ENCODE results near the gene NDUFA7. TPM values are rescaled to one million over a fixed set of nuclear protein-coding genes. Genes with fewer than 3 reads are reported as not detected.
"Not testable (repeated sequence)": the region's sequence is repeated elsewhere in the genome, so short reads cannot be mapped to it uniquely, and the experiment has no call there.

Gene NDUFA7
- total RNA-seq, 2 donors from 2014 or later, result 42.6 to 51.3 TPM

DNA sequence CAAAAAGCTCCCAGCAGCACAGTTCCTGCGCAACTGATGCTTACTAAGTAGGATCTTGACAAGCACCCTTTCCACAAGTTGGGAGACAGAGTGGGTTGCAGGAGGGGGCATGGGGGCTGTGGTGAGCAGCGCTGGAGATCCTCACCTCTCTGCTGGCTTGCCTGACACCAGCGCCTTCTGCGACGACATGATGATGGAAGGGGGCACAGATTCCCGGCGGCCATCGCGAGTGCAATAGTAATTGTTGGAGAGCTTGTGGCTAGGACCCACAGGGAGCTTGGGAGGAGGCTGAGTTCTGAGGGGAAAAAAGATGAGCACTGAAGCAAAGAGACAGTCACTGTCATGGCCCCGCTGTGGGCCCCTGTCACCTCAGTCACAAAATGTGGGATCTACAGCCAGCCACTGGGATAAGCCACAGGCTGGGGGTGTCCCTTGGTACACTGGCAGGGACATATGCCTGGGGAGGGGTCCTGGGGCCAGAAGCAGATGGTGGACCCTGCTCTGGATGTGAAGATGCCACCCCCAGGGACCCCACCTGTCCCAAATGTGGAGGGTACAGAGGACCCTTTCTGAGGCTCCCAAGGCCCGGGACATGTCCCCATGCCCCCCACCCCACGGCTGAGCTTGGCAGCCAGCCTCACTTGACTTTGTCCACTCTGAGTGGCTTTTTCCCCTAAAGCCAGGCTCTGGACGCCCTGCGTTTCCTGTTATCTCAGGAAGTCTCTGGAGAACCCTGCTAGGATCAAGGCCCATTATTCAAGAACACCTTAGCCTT lies 4.6 kb downstream of the NDUFA7 start:
- no peak overlapping the region for H3K27ac Mint-ChIP-seq
- peaks cover 5% of the 10 kb centered on the region for H3K4me1 Mint-ChIP-seq
- no peak overlapping the region for H3K4me3 Mint-ChIP-seq
- H3K27me3 Mint-ChIP-seq, result no peaks in the 10 kb centered on the region
- peaks cover 78% of the 10 kb centered on the region for H3K36me3 Mint-ChIP-seq (ENCODE audit: low read depth)
- no peaks in the 10 kb centered on the region for H3K9me3 Mint-ChIP-seq
- no peak for ATAC-seq (replicated peaks)

DNA sequence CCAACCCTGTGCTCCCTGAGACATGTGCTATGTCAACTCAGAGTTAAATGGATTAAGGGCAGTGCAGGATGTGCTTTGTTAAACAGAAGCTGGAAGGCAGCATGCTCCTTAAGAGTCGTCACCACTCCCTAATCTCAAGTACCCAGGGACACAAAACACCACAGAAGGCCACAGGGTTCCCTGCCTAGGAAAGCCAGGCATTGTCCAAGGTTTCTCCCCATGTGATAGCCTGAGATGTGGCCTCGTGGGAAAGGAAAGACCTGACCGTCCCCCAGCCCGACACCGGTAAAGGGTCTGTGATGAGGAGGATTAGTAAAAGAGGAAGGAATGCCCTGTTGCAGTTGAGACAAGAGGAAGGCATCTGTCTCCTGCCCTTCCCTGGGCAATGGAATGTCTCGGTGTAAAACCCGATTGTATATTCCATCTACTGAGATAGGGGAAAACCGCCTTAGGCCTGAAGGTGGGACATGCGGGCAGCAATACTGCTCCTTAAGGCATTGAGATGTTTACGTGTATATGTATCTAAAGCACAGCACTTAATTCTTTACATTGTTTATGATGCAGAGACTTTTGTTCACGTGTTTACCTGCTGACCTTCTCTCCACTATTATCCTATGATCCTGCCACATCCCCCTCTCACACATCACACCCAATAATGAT lies 6.1 kb downstream of the NDUFA7 start:
- H3K4me1 Mint-ChIP-seq; H3K27ac Mint-ChIP-seq; H3K9me3 Mint-ChIP-seq; H3K4me3 Mint-ChIP-seq; ATAC-seq (replicated peaks); H3K27me3 Mint-ChIP-seq: not testable (repeated sequence)
- H3K36me3 Mint-ChIP-seq (ENCODE audit: low read depth), result peaks cover 78% of the 10 kb centered on the region

DNA sequence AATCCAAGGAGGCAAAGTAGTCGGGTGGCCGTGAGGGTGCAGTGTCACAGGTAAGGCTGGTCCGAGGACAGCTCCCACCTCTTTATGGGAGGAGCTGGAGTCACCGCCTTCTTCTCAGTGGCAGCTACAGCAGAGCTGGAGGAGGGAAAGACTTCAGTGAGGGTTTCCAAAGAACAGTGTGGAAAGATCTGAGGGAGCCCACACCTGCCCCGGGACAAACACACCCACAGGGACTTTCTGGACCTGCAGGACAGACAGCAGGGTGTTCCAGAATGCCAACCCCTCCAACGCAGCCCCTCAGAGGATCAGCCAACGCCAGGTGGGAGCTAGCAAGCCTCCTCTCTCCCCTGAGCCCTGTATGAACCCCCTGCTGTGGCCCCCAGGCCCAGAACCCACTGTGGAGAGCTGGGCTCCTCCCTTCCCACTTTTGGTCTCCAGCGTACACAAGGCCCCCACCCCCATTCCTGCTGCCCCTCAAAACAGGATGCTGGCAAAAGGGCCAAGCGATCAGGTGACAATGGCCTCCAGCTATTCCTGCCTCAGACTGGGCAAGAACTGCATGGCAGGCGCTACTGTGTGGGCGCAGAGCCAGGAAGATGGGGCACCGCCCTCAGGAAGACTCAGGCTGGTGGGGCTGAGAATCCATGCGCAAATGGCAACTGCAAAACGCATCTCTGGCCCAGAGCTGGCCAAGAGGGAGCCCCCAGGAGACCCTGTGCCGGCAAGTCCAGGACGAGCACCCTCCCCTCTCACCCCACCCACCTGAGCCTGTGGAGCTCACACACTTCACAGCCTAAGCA lies 9.5 kb downstream of the NDUFA7 start:
- H3K9me3 Mint-ChIP-seq, result no peaks in the 10 kb centered on the region
- H3K27me3 Mint-ChIP-seq, result no peaks in the 10 kb centered on the region
- H3K36me3 Mint-ChIP-seq (ENCODE audit: low read depth), result peaks cover 95% of the 10 kb centered on the region
- no peak overlapping the region for H3K4me3 Mint-ChIP-seq
- no peak for ATAC-seq (replicated peaks)
- H3K4me1 Mint-ChIP-seq, result peaks cover 6% of the 10 kb centered on the region
- no peak overlapping the region for H3K27ac Mint-ChIP-seq

DNA sequence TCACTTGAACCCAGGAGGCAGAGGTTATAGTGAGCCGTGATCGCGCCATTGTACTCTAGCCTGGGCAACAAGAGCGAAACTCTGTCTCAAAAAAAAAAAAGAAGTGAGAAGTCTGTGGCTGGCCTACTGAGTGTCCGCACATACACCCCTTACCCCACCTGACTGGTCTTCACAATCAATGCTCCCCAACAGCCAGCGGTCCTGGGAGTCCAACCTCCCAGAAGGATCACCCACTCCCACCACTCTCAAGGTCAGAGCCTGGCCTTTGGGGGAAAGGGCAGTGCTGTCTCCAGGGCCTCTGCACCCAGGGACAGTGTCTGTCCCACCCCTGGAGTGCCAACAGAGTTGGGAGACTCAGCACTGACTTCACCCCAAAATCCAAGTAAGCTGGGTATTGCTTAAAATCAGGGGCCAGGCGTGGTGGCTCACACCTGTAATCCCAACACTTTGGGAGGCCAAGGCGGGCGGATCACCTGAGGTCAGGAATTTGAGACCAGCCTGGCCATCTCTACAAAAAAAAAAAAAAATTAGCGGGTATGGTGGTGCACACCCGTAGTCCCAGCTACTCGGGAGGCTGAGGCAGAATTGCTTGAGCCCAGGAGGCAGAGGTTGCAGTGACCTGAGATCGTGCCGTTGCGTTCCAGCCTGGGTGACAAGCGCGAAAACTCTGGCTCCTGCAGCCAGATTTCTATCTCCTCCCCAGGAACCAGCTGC lies 10.7 kb downstream of the NDUFA7 start:
- no peaks in the 10 kb centered on the region for H3K9me3 Mint-ChIP-seq
- no peak for ATAC-seq (replicated peaks)
- H3K36me3 Mint-ChIP-seq (ENCODE audit: low read depth), result peaks cover 93% of the 10 kb centered on the region
- no peak overlapping the region for H3K27ac Mint-ChIP-seq
- H3K4me1 Mint-ChIP-seq, result peaks cover 6% of the 10 kb centered on the region
- H3K4me3 Mint-ChIP-seq, result no peak overlapping the region
- H3K27me3 Mint-ChIP-seq, result no peaks in the 10 kb centered on the region

DNA sequence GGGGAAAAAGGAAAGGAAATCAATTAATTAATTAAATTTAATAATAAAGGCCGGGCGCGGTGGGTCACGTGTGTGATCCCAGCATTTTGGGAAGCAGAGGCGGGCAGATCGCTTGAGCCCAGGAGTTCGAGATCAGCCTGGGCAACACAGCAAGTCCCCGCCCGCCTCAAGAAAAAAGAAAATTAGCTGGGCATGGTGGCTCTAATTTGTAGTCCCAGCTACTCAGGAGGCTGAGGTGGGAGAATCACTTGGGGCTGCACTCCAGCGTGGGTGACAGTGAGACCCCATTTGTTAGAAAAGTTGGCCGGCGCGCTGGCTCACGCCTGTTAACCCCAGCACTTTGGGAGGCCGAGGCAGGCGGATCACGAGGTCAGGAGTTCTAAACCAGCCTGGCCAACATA lies 12.3 kb downstream of the NDUFA7 start:
- Mint-ChIP-seq H3K27me3 (no peaks in the 10 kb centered on the region), H3K27ac (peak overlapping the region; percentile 87), H3K4me1 (peaks cover 6% of the 10 kb centered on the region), H3K4me3 (peak overlapping the region; percentile 77), H3K36me3 (ENCODE audit: low read depth) (peaks cover 88% of the 10 kb centered on the region), H3K9me3 (no peaks in the 10 kb centered on the region)
- no peak for ATAC-seq (replicated peaks)

DNA sequence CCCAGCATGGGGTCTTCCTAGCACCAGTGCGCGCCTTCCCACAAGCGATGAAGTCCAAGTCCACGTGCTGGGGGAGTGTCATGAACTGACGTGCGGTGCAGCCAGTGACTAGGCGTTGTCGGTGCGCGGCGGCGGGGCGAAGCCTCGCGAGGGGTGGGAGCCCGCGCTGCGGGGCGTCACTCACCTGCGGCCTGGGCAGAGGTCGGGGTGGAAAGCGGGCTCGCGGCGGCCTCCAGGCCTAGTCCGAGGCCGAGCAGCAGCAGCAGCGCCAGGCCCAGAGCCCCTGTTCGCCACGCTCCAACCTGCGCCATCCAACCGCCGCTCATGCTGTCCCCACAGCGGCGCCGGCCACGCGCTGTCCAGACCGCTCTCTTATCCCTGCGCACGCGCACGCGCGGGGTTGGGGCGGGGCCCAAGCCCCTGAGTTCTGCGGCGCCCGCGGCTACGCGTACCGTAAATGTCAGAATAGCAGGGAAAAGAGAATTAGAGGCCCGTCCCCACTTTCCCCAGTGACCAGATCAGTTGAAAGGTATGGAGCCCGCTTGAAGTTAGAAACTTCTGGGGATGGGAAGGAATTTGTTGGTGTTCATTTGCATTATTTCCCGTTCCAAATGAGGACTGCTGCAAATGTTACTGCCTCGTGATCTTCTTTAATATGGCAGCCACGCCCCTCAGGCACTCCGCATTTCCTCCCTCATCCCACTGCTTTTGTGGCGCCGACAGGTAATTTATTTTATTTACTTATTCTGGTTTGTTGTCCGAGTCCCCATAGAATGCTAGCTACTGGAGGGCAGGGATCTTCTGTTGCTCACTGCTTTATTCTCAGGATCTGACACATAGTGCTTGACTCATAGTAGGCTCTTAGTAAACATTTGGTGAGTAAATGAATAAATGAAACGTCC lies 13.0 kb downstream of the NDUFA7 start, which contains the start of gene CD320:
Gene CD320 (minus strand): TSS at position 394 of the 902 bp plus-strand sequence. CDS start 68 bp downstream, at position 326.
- Mint-ChIP-seq H3K4me3 (peak within 1 kb of the TSS; percentile 77), H3K36me3 (ENCODE audit: low read depth) (peaks cover 88% of the 10 kb centered on the region), H3K27me3 (no peaks in the 10 kb centered on the region), H3K4me1 (peaks cover 6% of the 10 kb centered on the region), H3K27ac (peak within 1 kb of the TSS; percentile 87), H3K9me3 (no peaks in the 10 kb centered on the region)
- ATAC-seq (replicated peaks), result peak; percentile 94

DNA sequence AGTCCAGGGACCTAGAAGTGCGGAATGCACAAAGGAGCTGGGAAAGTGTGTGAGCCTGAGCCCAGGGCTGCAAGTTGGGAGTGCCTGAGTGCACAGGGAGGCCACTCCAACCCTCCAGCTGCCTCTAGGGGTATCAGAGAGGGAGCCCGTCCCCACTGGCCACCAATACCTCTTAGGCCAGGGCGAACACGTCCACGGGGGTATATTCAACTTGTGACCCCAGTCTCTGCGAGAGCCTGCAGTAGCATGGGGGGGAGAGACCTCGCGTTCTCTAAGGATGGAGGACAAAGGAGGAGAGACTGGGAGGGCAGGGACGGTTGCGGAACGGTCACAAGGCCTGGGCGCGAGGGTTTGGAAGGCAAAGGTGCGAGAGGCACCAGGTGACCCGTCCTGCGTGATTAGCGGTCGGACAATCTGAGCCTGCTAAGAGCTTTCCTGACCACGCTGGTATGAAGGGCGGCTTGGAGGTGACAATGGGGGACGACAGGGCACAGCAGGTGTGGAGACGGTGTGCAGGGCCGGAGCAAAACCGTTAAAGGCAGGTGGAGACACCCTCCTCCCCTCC lies 13.7 kb downstream of the NDUFA7 start:
- ATAC-seq (replicated peaks), result no peak
- Mint-ChIP-seq H3K36me3 (ENCODE audit: low read depth) (peaks cover 89% of the 10 kb centered on the region), H3K27me3 (no peaks in the 10 kb centered on the region), H3K27ac (peak overlapping the region; percentile 87), H3K4me3 (peak overlapping the region; percentile 77), H3K4me1 (peaks cover 6% of the 10 kb centered on the region), H3K9me3 (no peaks in the 10 kb centered on the region)

DNA sequence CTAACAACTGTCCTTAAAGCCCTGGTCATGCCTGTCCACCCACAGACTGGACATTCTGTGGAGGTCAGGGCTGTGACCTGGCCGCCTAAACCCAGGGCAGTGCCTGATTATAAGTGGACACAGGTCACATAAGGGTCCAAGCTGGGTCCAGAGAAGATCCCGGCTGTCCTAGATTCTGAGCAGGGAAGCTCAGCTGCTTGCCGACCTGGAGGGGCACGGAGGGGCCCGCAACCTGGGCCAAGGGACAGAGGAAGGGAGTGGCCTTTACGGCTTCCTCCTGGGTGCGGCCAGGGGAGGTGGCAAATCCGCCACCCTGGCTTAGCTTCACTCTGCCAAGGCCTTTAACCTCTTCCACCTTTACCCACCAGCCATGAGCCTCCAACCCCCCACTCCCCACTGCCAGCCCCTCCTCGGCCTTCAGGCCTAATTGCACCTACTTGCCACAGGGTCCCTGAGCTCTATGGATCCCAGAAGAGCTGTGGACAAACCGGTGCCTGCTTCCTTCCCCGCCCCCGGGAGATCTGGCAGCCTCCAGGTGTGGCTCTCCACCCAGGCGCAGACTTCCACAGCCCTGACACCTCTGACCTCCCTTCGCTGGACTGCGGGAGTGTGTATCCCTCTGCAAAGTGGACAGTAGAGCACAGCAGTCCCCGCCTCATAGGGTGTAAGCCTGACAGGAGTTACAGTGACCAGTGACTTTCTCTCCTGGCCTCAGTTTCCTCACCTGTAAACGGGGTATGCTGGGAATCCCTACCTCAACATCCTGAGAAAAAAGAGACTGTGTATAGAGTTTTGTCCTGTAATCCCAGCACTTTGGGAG lies 14.7 kb downstream of the NDUFA7 start:
- Mint-ChIP-seq H3K27me3 (no peaks in the 10 kb centered on the region), H3K9me3 (no peaks in the 10 kb centered on the region), H3K36me3 (ENCODE audit: low read depth) (peaks cover 89% of the 10 kb centered on the region), H3K4me3 (peak overlapping the region; percentile 77), H3K4me1 (peaks cover 6% of the 10 kb centered on the region), H3K27ac (peak overlapping the region; percentile 87)
- no peak for ATAC-seq (replicated peaks)

DNA sequence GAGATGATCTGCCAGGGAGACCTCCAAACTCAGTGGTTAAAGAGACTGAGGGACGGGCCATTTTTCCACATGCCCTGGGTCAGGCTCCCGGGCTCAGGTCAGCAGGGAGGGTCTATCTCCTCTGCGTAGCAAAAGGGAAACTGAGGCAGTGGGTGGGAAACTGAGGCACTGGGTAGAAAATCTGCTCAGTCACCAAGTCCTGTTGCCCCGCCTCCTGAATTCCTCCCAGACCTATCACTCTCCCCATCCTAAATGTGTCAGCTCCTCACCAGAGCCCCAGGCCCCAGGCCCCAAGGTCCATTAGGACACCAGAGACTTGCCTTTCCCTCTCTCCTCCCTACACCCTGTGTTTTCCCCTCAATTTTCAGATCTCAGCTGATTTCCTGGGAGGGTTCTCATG lies 15.4 kb downstream of the NDUFA7 start:
- Mint-ChIP-seq H3K4me3 (peak overlapping the region; percentile 77), H3K27me3 (no peaks in the 10 kb centered on the region)

DNA sequence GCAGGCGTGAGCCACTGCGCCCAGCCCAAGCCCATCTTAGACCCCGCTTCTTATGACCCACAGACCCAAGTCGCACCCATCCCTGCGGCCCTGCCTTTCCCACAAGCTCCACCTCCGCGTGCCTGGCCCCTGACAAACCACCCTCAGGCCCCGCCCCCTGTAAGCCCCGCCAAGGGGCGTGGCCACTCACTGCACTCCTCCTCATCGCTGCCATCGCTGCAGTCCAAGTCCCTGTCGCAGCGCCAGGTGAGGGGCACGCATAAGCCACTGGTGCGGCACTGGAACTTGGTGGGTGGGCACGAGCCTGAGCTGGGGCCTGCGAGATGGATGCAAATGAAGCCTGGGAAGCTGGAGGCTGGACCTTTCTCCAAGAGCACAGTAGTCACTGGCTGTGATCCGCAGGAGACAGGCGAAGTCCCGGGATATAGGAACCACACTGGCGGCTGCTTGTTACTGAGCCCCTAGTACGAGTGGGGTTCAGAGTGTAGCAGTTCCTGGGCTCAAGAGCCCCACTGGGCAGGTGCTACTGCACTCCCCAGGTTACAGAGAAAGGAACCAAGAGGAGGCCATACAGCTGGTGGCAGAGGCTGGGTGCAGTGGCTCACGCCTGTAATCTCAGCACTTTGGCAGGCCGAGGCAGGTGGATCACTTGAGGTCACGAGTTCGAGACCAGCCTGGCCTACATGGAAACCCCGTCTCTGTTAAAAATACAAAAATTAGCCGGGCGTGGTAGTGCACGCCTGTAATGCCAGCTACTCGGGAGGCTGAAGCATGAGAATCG lies 16.1 kb downstream of the NDUFA7 start:
- Mint-ChIP-seq H3K27me3 (no peaks in the 10 kb centered on the region), H3K4me1 (peaks cover 6% of the 10 kb centered on the region), H3K27ac (no peak overlapping the region), H3K4me3 (no peak overlapping the region), H3K36me3 (ENCODE audit: low read depth) (peaks cover 75% of the 10 kb centered on the region), H3K9me3 (no peaks in the 10 kb centered on the region)
- no peak for ATAC-seq (replicated peaks)

More for the DNA sequence above, 15.4 kb downstream of the NDUFA7 start:
- Mint-ChIP-seq H3K4me1 (peaks cover 6% of the 10 kb centered on the region), H3K9me3 (no peaks in the 10 kb centered on the region), H3K36me3 (ENCODE audit: low read depth) (peaks cover 83% of the 10 kb centered on the region), H3K27ac (peak overlapping the region; percentile 87)
- no peak for ATAC-seq (replicated peaks)

DNA sequence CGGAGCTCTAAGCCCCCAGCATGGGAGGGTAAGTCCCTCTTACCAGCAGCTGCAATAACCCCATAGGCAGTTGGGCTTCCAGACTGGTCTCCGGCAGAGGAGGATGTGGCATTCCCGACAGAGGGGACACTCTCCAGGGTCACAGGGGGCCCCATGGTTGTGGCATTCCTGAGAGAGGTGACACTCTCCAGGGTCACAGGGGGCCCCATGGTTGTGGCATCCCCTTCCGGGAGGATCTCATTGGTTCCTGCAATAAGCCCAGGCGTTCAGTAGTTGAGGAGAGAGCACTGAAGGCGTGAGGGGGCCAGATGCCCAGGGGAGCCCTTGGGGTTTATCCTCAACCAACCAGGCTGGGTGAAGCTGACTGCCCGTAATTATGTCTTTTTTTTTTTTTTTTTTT lies 18.4 kb downstream of the NDUFA7 start:
- no peak for ATAC-seq (replicated peaks)
- no peaks in the 10 kb centered on the region for H3K27me3 Mint-ChIP-seq
- no peaks in the 10 kb centered on the region for H3K9me3 Mint-ChIP-seq
- no peak overlapping the region for H3K4me3 Mint-ChIP-seq
- H3K36me3 Mint-ChIP-seq (ENCODE audit: low read depth), result peaks cover 54% of the 10 kb centered on the region
- H3K27ac Mint-ChIP-seq, result no peak overlapping the region
- no peaks in the 10 kb centered on the region for H3K4me1 Mint-ChIP-seq

DNA sequence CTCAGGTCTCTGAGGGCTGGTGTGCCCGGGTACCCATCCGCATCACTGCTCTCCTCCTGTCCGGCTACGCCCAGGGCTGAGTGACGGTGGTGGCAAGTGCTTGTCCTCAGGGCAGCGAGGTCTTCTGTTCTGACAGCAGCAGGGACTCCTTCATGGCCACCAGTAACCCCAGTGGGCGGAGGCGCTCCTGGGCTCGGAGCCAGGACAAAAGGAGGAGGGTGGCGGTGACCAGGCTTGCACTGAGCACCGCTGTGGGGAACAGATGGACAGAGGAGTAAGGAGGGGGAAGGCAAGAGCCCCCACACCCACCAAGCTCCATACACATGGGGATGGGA lies 18.9 kb downstream of the NDUFA7 start:
- no peak overlapping the region for H3K4me3 Mint-ChIP-seq
- H3K36me3 Mint-ChIP-seq (ENCODE audit: low read depth), result peaks cover 50% of the 10 kb centered on the region
- H3K9me3 Mint-ChIP-seq, result no peaks in the 10 kb centered on the region
- no peaks in the 10 kb centered on the region for H3K4me1 Mint-ChIP-seq
- no peak for ATAC-seq (replicated peaks)
- H3K27me3 Mint-ChIP-seq, result no peaks in the 10 kb centered on the region
- H3K27ac Mint-ChIP-seq, result no peak overlapping the region
